GM18519 (cell line): Measurements from ENCODE around the gene KLHL26.
"Not testable (repeated sequence)": the region's sequence is repeated elsewhere in the genome, so short reads cannot be mapped to it uniquely, and the experiment has no call there.

Experiments
- ATAC-seq: cut with Tn5 transposase; IDR thresholded peaks from one replicate; pipeline ENCODE4 v1.9.1; 2021; ENCODE audit warnings: mild to moderate bottlenecking, moderate library complexity; ENCODE audit not compliant: unreplicated experiment, low FRiP score

KLHL26 gene

GRCh38 chr19:18680148-18680547, 43.3 kb downstream of the KLHL26 start:
- not testable (repeated sequence) for ATAC-seq

- ATAC-seq: no peak
These were observed 45.9 kb downstream of the KLHL26 start for GRCh38 chr19:18682807-18683108.

GRCh38 chr19:18683109-18683957, 46.5 kb downstream of the KLHL26 start, which contains the start of gene CRTC1:
CRTC1 (plus strand) TSS chr19:18683680; CDS start chr19:18683703, 23 bp downstream.
- no peak for ATAC-seq

- ATAC-seq: no peak
These were observed 47.3 kb downstream of the KLHL26 start for GRCh38 chr19:18683958-18684641.

- no peak for ATAC-seq
These were observed 47.8 kb downstream of the KLHL26 start for GRCh38 chr19:18684642-18684993.

- no peak for ATAC-seq
These were observed 48.9 kb downstream of the KLHL26 start for GRCh38 chr19:18685597-18686190.

GRCh38 chr19:18687740-18688465, 51.1 kb downstream of the KLHL26 start:
- no peak for ATAC-seq

- ATAC-seq: no peak
These were observed 59.2 kb downstream of the KLHL26 start for GRCh38 chr19:18696023-18696422.

- no peak for ATAC-seq
These were observed 60.9 kb downstream of the KLHL26 start for GRCh38 chr19:18697680-18698079.

GRCh38 chr19:18698321-18699167, 61.7 kb downstream of the KLHL26 start:
- no peak for ATAC-seq

GRCh38 chr19:18699403-18700054, 62.7 kb downstream of the KLHL26 start:
- no peak for ATAC-seq

GRCh38 chr19:18700501-18701249, 63.8 kb downstream of the KLHL26 start:
- no peak for ATAC-seq

- ATAC-seq: no peak
These were observed 64.4 kb downstream of the KLHL26 start for GRCh38 chr19:18701250-18701608.

- no peak for ATAC-seq
These were observed 67.2 kb downstream of the KLHL26 start for GRCh38 chr19:18704054-18704453.

- no peak for ATAC-seq
These were observed 68.1 kb downstream of the KLHL26 start for GRCh38 chr19:18704971-18705370.

GRCh38 chr19:18708452-18709231, 71.8 kb downstream of the KLHL26 start:
- ATAC-seq: no peak

GRCh38 chr19:18709546-18709945, 72.7 kb downstream of the KLHL26 start:
- ATAC-seq: no peak

GRCh38 chr19:18710186-18710585, 73.4 kb downstream of the KLHL26 start:
- no peak for ATAC-seq
